Measurements from ENCODE around the gene TEKT4.
"Not testable (repeated sequence)": the region's sequence is repeated elsewhere in the genome, so short reads cannot be mapped to it uniquely, and the experiment has no call there.

Gene TEKT4

DNA sequence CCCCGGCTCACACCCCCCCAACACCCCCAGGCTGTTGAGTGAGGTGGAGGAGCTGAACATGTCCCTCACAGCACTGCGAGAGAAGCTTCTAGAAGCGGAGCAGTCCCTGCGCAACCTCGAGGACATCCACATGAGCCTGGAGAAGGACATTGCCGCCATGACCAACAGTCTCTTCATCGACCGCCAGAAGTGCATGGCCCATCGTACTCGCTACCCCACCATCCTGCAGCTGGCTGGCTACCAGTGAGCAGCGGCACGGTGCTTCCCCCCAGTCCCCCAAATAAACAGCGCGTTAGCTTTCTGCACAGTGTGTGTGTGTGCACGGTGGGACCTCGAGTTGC, 5.3 kb downstream of the TEKT4 start:
- no peak for DNase-seq (ENCODE audit: low spot score)

DNA sequence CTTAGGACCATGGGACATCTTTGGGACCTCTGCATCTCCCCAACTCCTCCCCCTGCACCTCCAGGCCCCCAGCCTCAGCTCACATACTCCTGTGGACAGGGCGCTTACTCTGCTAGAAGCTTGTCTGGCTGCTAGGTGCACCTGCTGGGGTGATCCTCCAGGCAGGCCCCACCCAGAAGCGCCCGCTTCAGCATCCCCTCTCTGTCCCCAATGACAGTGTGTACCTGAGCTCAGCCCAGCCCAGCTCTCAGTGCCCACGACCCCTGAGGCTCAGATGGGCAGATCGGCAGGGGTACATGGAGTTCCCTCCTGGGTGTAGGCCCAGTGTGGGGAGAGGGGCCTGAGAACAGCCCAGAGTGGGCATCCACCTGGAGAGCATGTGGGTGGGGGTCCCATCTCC, 5.9 kb downstream of the TEKT4 start:
- DNase-seq (ENCODE audit: low spot score) = no peak

GRCh38 chr2:94878575-94878974, 7.3 kb downstream of the TEKT4 start:
- not testable (repeated sequence) for DNase-seq (ENCODE audit: low spot score)

DNA sequence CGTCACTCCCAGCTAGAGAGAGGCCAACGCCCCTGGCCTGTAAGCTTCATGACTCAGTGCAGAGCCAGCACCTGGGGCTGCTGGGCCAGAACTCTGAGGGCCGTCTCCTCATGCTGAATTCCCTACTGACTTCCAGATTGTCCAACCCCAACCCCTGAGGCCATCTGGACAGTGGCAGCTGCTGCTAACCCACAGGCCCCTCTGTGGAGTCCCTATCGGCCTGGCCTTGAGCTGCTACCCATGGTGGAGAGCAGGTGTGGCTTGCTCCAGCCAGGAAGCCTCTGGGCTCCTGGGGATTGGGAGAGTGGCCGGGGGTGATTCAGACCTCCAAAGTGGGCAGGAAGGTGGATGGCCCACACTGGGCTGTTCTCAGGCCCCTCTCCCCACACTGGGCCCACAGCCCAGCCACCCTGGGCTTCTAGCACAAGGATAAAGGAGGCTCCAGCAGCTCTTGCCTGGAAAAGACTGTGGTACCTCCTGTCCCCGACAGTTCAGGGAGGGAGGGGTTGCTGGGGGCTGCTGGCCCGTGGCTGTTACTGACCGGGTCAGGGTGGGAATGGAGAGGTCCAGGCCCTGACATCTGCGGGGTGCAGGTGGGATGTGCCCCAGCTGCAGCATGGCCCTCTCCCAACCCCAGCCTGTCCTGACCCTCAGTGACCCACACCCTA, 8.2 kb downstream of the TEKT4 start:
- DNase-seq (ENCODE audit: low spot score) = no peak

- no peak for DNase-seq (ENCODE audit: low spot score)
These were observed 8.8 kb downstream of the TEKT4 start for GRCh38 chr2:94879982-94880377.

GRCh38 chr2:94880507-94880906, 9.3 kb downstream of the TEKT4 start:
- DNase-seq (ENCODE audit: low spot score) = no peak

GRCh38 chr2:94881070-94881469, 9.8 kb downstream of the TEKT4 start:
- peak; percentile 36 for DNase-seq (ENCODE audit: low spot score)

- no peak for DNase-seq (ENCODE audit: low spot score)
These were observed 19.0 kb downstream of the TEKT4 start for GRCh38 chr2:94890234-94890633.

GRCh38 chr2:94895273-94895672, 24.0 kb downstream of the TEKT4 start:
- not testable (repeated sequence) for DNase-seq (ENCODE audit: low spot score)

GRCh38 chr2:94906976-94907375, 35.7 kb downstream of the TEKT4 start:
- not testable (repeated sequence) for DNase-seq (ENCODE audit: low spot score)

GRCh38 chr2:94923196-94923595, 52.0 kb downstream of the TEKT4 start:
- DNase-seq (ENCODE audit: low spot score) = no peak

- DNase-seq (ENCODE audit: low spot score) = not testable (repeated sequence)
These were observed 53.8 kb downstream of the TEKT4 start for GRCh38 chr2:94924999-94925398.
